Activated naive CD4-positive, alpha-beta T cell treated with anti-CD3 and anti-CD28 coated beads, Interleukin-2, amount 50 U/mL, for 72 hours (primary cell): ENCODE data around the gene GGT7. TPM values are rescaled to one million over a fixed set of nuclear protein-coding genes. Genes with fewer than 3 reads are reported as not detected.
"Not testable (repeated sequence)": the region's sequence is repeated elsewhere in the genome, so short reads cannot be mapped to it uniquely, and the experiment has no call there.

Source experiments
- ATAC-seq, 2 donors: fragments of 150-1000 bp; cut with Tn5 transposase; 2 replicates each; pipeline ENCODE4 v1.10.0; 2021; ENCODE audit warnings: mild to moderate bottlenecking in 2 of 2, moderate library complexity in 2 of 2
- DNase-seq, 2 donors: peaks; one replicate each; pipeline ENCODE4 v3.0.0; 2021 to 2022; ENCODE audit warnings: low spot score in 2 of 2
- H3K27ac Mint-ChIP-seq, 2 donors: one replicate each; pipeline ENCODE4 v1.8.0; 2022; ENCODE audit warnings: mild to moderate bottlenecking in 2 of 2, mixed read lengths in 2 of 2
- H3K36me3 Mint-ChIP-seq, 2 donors: one replicate each; pipeline ENCODE4 v1.8.0; 2022; ENCODE audit warnings: mixed read lengths in 2 of 2
- H3K9me3 Mint-ChIP-seq, 2 donors: one replicate each; pipeline ENCODE4 v1.8.0; 2022; ENCODE audit warnings: mixed read lengths in 2 of 2
- total RNA-seq, 2 donors: library from RNA; stranded (reverse); gene quantifications; one replicate each; pipeline ENCODE4 v1.2.3, GENCODE V29; 2022

GGT7 gene
- total RNA-seq, 2 donors from 2014 or later = 15.8 to 22.4 TPM

DNA sequence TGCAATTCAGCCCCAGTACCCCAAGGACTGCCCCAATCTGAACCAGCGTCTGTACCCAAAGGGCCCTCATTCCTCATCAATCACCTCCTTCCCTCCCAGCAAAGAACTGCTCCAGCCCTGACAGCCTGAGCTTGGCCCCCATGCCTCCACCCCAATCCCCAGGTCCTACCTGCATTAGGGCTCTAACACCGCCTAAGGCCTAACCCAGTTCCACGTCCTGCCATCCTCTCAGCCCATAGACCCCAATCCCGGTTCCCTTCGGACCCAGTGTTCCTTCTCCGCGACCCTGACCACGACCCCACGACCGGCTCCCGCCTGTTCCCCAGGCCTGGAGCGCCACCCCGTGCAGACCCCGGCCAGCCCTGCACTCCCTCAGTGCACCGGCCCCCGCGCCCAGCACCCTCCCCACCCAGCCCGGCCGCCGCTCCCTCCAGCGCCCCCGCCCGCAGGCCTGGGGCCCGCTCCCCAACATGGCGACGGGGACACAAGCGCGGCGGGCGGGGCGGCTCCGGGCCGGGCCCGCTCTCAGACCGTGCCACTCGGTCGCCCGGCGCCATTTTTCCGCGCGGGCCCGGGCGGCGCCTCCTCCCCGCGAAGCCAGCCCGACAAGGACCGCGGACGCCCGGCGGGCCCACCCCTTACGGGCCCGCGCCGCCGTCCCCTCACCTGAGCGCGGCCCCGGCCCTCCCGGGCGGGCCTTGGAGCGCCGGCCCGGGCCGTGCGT is 47.7 kb downstream of the GGT7 start:
- peak overlapping the region; percentile 85 to 99 for H3K27ac Mint-ChIP-seq
- peaks cover 6 to 9% of the 10 kb centered on the region in 2 donors for H3K36me3 Mint-ChIP-seq
- H3K9me3 Mint-ChIP-seq = no peaks in the 10 kb centered on the region
- DNase-seq (peak; percentile 72 to 77), ATAC-seq (peak; percentile 87 to 89)

- peak; percentile 57 to 74 for ATAC-seq
- H3K36me3 Mint-ChIP-seq = peaks cover 6 to 9% of the 10 kb centered on the region in 2 donors
- no peaks in the 10 kb centered on the region for H3K9me3 Mint-ChIP-seq
- peak in 1 of 2 donors; percentile 76 for DNase-seq
- H3K27ac Mint-ChIP-seq = peak overlapping the region; percentile 85 to 99
Observed at GRCh38 chr20:34824452-34824805, 48.2 kb downstream of the GGT7 start.

DNA sequence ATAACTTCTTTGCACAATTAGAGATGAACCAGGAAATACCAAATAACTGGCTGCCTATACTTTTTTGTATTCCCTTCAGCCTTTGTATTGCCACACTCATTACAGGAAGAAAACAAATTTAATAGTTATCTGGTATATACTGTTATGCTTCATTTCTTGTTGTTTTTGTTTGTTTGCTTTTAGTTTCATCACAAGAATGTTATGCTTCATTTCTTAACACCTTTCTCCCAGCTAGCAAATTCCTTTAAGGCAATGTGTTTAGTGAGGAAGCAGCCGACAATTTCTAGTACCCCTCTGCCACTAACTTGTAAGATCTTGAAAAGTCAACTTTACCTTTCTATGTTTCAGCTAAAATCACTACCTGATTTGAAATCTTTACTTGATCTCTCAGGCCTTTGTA is 48.6 kb downstream of the GGT7 start:
- no peak for ATAC-seq
- DNase-seq = no peak
- H3K27ac Mint-ChIP-seq = peak overlapping the region; percentile 85 to 99
- H3K9me3 Mint-ChIP-seq = no peaks in the 10 kb centered on the region
- peaks cover 6 to 9% of the 10 kb centered on the region in 2 donors for H3K36me3 Mint-ChIP-seq

- ATAC-seq (no peak), DNase-seq (no peak)
- peaks cover 6 to 9% of the 10 kb centered on the region in 2 donors for H3K36me3 Mint-ChIP-seq
Observed at GRCh38 chr20:34820805-34821578, 51.7 kb downstream of the GGT7 start.

GRCh38 chr20:34817801-34818200 is 54.9 kb downstream of the GGT7 start:
- Mint-ChIP-seq H3K9me3 (no peaks in the 10 kb centered on the region), H3K36me3 (no peaks in the 10 kb centered on the region), H3K27ac (no peak overlapping the region)
- ATAC-seq (no peak), DNase-seq (no peak)

More at GRCh38 chr20:34820805-34821578, 51.7 kb downstream of the GGT7 start:
- Mint-ChIP-seq H3K27ac (no peak overlapping the region), H3K9me3 (no peaks in the 10 kb centered on the region)

DNA sequence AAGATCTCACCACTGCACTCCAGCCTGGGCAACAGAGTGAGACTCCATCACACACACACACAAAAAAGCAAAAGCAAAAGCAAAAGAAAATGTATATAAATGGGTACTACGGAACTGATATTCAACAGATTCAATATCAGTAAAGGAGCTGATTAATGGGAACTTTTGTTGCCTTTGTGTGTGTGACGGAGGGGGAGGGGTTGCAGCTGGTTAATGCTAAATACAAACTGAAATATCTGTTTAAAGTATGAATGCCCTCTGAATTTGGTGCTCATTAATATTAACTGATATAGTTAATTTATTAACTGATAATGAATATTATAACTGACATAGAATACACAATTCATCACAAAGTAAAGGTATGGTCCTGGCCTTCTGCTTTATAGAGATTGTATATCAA is 55.6 kb downstream of the GGT7 start:
- Mint-ChIP-seq H3K27ac (no peak overlapping the region), H3K9me3 (no peaks in the 10 kb centered on the region), H3K36me3 (no peaks in the 10 kb centered on the region)

GRCh38 chr20:34815636-34816035 is 57.0 kb downstream of the GGT7 start:
- DNase-seq = no peak
- H3K27ac Mint-ChIP-seq = no peak overlapping the region
- ATAC-seq = no peak
- no peaks in the 10 kb centered on the region for H3K9me3 Mint-ChIP-seq
- H3K36me3 Mint-ChIP-seq = no peaks in the 10 kb centered on the region

More for the DNA sequence above, 55.6 kb downstream of the GGT7 start:
- ATAC-seq (no peak), DNase-seq (no peak)

DNA sequence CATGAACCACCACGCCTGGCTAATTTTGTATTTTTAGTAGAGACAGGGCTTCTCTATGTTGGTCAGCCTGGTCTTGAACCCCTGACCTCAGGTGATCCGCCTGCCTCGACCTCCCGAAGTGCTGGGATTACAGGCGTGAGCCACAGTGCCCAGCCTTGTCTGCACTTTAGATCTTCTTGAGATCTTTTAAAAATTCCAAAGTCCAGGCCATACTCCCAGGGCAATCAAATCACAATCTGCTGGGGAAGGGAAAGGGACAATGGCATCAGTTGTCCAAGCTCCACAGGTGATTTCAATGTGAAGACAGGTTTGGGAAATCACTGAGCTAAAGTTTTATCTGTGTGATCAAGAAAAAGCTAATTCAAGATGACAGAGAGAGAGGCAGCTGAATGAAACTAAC is 64.1 kb downstream of the GGT7 start:
- no peak for DNase-seq
- ATAC-seq = no peak
- H3K27ac Mint-ChIP-seq = no peak overlapping the region
- H3K36me3 Mint-ChIP-seq = no peaks in the 10 kb centered on the region
- no peaks in the 10 kb centered on the region for H3K9me3 Mint-ChIP-seq

DNA sequence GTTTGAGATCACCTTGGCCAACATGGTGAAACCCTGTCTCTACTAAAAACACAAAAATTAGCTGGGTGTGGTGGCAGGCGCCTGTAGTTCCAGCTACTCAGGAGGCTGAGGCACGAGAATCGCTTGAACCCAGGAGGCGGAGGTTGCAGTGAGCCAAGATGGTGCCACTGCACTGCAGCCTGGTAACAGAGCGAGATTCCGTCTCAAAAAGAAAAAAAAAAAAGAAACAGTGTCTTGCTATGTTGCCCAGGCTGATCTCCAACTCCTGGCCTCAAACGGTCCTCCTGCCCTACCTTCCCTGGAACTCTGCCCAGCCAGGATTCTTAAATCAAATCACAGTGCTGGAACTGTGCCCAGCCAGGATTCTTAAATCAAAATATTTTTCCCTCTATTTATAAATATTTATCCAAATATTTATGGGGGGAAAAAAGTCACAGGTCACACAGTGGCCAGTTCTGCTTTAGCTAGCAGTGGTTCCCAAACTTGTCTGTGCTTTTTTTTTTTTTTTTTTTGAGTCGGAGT is 64.7 kb downstream of the GGT7 start:
- ATAC-seq, DNase-seq, H3K9me3 Mint-ChIP-seq, H3K36me3 Mint-ChIP-seq, H3K27ac Mint-ChIP-seq: not testable (repeated sequence)

DNA sequence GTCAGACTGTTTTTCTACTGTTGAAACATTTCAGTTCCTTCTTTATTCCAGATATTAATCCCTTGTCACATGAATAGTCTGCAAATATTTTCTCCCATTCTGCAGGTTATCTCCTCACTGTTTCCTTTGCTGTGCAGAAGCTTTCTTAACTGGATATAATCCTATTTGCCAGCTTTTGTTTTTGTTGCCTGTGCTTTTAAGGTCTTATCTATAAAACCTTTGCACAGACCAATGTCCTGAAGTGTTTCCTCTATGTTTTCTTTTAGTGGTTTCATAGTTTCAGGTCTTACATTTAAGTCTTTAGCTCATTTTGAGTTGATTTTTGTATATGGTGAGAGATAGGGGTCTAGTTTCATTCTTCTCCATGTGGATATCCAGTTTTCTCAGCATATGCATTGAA is 66.4 kb downstream of the GGT7 start:
- Mint-ChIP-seq H3K27ac (no peak overlapping the region), H3K9me3 (no peaks in the 10 kb centered on the region), H3K36me3 (no peaks in the 10 kb centered on the region)
- ATAC-seq (no peak), DNase-seq (no peak)

DNA sequence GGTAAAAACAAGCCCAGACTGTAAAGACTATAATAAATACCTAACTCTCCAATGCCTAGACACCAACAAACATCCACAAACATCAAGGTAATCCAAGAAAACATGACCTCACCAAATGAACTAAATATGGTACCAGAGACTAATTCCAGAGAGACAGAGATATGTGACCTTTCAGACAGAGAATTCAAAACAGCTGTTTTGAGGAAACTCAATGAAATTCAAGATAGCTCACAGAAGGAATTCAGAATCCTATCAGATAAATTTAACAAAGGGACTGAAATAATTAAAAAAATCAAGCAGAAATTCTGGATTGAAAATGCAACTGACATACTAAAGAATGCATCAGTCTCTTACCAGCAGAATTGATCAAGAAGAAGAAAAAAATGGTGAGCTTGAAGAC is 73.8 kb downstream of the GGT7 start:
- Mint-ChIP-seq H3K36me3 (no peaks in the 10 kb centered on the region), H3K27ac (no peak overlapping the region), H3K9me3 (no peaks in the 10 kb centered on the region)
- no peak for DNase-seq
- no peak for ATAC-seq

GRCh38 chr20:34798328-34798727 is 74.3 kb downstream of the GGT7 start:
- DNase-seq (no peak), ATAC-seq (no peak)
- no peaks in the 10 kb centered on the region for H3K9me3 Mint-ChIP-seq
- no peak overlapping the region for H3K27ac Mint-ChIP-seq
- H3K36me3 Mint-ChIP-seq = no peaks in the 10 kb centered on the region

- ATAC-seq (no peak), DNase-seq (no peak)
- H3K27ac Mint-ChIP-seq = no peak overlapping the region
- no peaks in the 10 kb centered on the region for H3K36me3 Mint-ChIP-seq
- H3K9me3 Mint-ChIP-seq = no peaks in the 10 kb centered on the region
Observed at GRCh38 chr20:34797012-34797995, 75.4 kb downstream of the GGT7 start.
